A673 (cell line): ENCODE data around the gene ELF1. TPM values are rescaled to one million over a fixed set of nuclear protein-coding genes. Genes with fewer than 3 reads are reported as not detected.

Experiments used
- BruUV-seq: library from RNA; stranded (reverse); fragments of 400-500 nt; replicated peaks from 2 replicates; lab custom pipeline; 2021; lab: Mats Ljungman, UMichigan
- CTCF ChIA-PET: fragments of 300-600 bp; sonication (Branson Sonifier 250); formaldehyde crosslinking; loops from one replicate; lab custom pipeline; 2022; ENCODE audit warnings: antibody characterized with exemption; lab: Charles Lee
- POLR2A ChIA-PET: fragments of 300-600 bp; sonication (Branson Sonifier 250); formaldehyde crosslinking; loops from one replicate; lab custom pipeline; 2022; ENCODE audit warnings: antibody characterized with exemption; ENCODE audit not compliant: low non-redundant PET; lab: Charles Lee
- DNase-seq: peaks from one replicate; pipeline ENCODE4 v3.0.0-alpha.2; 2015; ENCODE audit warnings: low spot score
- H3K27ac ChIP-seq: fragments of 200-600 bp; sonication (generic); 2 replicates; pipeline ENCODE4 v1.5.1; 2016; ENCODE audit warnings: mixed run types, low read depth, mild to moderate bottlenecking, mixed read lengths, antibody characterized with exemption, low read length; ENCODE audit not compliant: poor library complexity, severe bottlenecking
- H3K27me3 ChIP-seq: fragments of 200-600 bp; sonication (generic); replicated peaks from 2 replicates; pipeline ENCODE4 v1.6.1; 2017; ENCODE audit warnings: mixed run types, low read depth, mild to moderate bottlenecking, mixed read lengths, antibody characterized with exemption, low read length; ENCODE audit not compliant: insufficient read depth, poor library complexity
- H3K36me3 ChIP-seq: fragments of 200-600 bp; sonication (generic); 2 replicates; pipeline ENCODE4 v1.6.1; 2016; ENCODE audit warnings: mixed run types, mild to moderate bottlenecking, mixed read lengths, antibody characterized with exemption, low read length; ENCODE audit not compliant: insufficient read depth, poor library complexity, severe bottlenecking
- H3K4me1 ChIP-seq: fragments of 200-600 bp; sonication (generic); 2 replicates; pipeline ENCODE4 v1.6.1; 2017; ENCODE audit warnings: mixed run types, mild to moderate bottlenecking, mixed read lengths, antibody characterized with exemption, low read length; ENCODE audit not compliant: insufficient read depth, poor library complexity, severe bottlenecking
- H3K4me3 ChIP-seq: fragments of 200-600 bp; sonication (generic); 2 replicates; pipeline ENCODE4 v1.5.1; 2016; ENCODE audit warnings: low read depth, mixed run types, mild to moderate bottlenecking, mixed read lengths, low read length; ENCODE audit not compliant: poor library complexity, severe bottlenecking
- H3K9me3 ChIP-seq: fragments of 200-600 bp; sonication (generic); 2 replicates; pipeline ENCODE4 v1.6.1; 2016; ENCODE audit warnings: mixed run types, low read depth, mild to moderate bottlenecking, mixed read lengths, antibody characterized with exemption, low read length; ENCODE audit not compliant: poor library complexity, severe bottlenecking
- CTCF ChIP-seq: fragments of 300-800, 200-600 bp; sonication (generic); conservative IDR thresholded peaks from 2 replicates; pipeline ENCODE4 v1.5.1; 2017; ENCODE audit warnings: low read depth, mild to moderate bottlenecking, antibody characterized with exemption, low read length, moderate library complexity, mixed read lengths
- EZH2 ChIP-seq: fragments of 200-600 bp; sonication (generic); IDR thresholded peaks from 2 replicates; pipeline ENCODE4 v1.6.1; 2017; ENCODE audit warnings: borderline replicate concordance, low read depth, mild to moderate bottlenecking, mixed read lengths, antibody characterized with exemption, low read length; ENCODE audit not compliant: poor library complexity, severe bottlenecking
- intact Hi-C: fragments of 100-400 bp; cut with micrococcal nuclease; formaldehyde crosslinking; loops from one replicate; pipeline ENCODE4 v1.10.0; 2022; ENCODE audit not compliant: unreplicated experiment
- total RNA-seq: library from RNA; stranded (reverse); gene quantifications from 2 replicates; pipeline ENCODE4 v1.2.3, GENCODE V29; 2021

Gene ELF1
- total RNA-seq, 1 experiment from 2014 or later: 31.5 TPM

- TSS peak; percentile 62 for BruUV-seq
- peaks cover 38% of the 10 kb centered on the region for H3K36me3 ChIP-seq
- no peaks in the 10 kb centered on the region for H3K9me3 ChIP-seq
- H3K4me3 ChIP-seq: peak overlapping the region; percentile 83
- ChIA-PET CTCF (no interaction called here), POLR2A (no interaction called here)
- H3K27ac ChIP-seq: peak overlapping the region; percentile 97
- peaks cover 16% of the 10 kb centered on the region for H3K4me1 ChIP-seq
- H3K27me3 ChIP-seq: no peaks in the 10 kb centered on the region
- peak; percentile 49 for DNase-seq
- intact Hi-C loops: loop anchor here (2.0 to 5.0 kb wide), 3 partner anchors 70 to 160 kb away; partner anchors contain the start of gene KBTBD6
- TF ChIP-seq CTCF: no peak
- no peak for TF ChIP-seq EZH2
Observed at GRCh38 chr13:41061914-41062837, 43.1 kb upstream of the ELF1 start.

- no TSS peak for BruUV-seq
- H3K4me1 ChIP-seq: peaks cover 16% of the 10 kb centered on the region
- H3K36me3 ChIP-seq: peaks cover 30% of the 10 kb centered on the region
- CTCF ChIA-PET: no interaction called here
- intact Hi-C loops: loop anchor here (2.0 to 5.0 kb wide), 3 partner anchors 71 to 161 kb away; partner anchors contain the start of gene KBTBD6
- no peaks in the 10 kb centered on the region for H3K27me3 ChIP-seq
- peak; percentile 95 for DNase-seq
- no peak for TF ChIP-seq EZH2
- 0 out of 2 replicates have a peak, but pooled peaks have one; percentile 19 for TF ChIP-seq CTCF
- peak within 1 kb of the TSS; percentile 83 for H3K4me3 ChIP-seq
- POLR2A ChIA-PET: no interaction called here
- peak within 1 kb of the TSS; percentile 97 for H3K27ac ChIP-seq
- no peaks in the 10 kb centered on the region for H3K9me3 ChIP-seq
Observed at GRCh38 chr13:41061075-41061913, 42.2 kb upstream of the ELF1 start, which contains the start of gene WBP4. WBP4 (plus strand) TSS chr13:41061509; CDS start chr13:41061674, 165 bp downstream.

GRCh38 chr13:41060724-41061074 lies 41.6 kb upstream of the ELF1 start:
- intact Hi-C loops: loop anchor here (2.0 to 5.0 kb wide), 3 partner anchors 72 to 162 kb away; partner anchors contain the start of gene KBTBD6
- DNase-seq: peak; percentile 93
- no peaks in the 10 kb centered on the region for H3K27me3 ChIP-seq
- peak overlapping the region; percentile 97 for H3K27ac ChIP-seq
- H3K9me3 ChIP-seq: no peaks in the 10 kb centered on the region
- ChIA-PET CTCF (no interaction called here), POLR2A (no interaction called here)
- H3K36me3 ChIP-seq: peaks cover 25% of the 10 kb centered on the region
- no peak for TF ChIP-seq EZH2
- TF ChIP-seq CTCF: no peak
- peaks cover 16% of the 10 kb centered on the region for H3K4me1 ChIP-seq
- no TSS peak for BruUV-seq
- H3K4me3 ChIP-seq: peak overlapping the region; percentile 83
